ENCODE measurements around the gene GLP2R.

GLP2R gene

DNA sequence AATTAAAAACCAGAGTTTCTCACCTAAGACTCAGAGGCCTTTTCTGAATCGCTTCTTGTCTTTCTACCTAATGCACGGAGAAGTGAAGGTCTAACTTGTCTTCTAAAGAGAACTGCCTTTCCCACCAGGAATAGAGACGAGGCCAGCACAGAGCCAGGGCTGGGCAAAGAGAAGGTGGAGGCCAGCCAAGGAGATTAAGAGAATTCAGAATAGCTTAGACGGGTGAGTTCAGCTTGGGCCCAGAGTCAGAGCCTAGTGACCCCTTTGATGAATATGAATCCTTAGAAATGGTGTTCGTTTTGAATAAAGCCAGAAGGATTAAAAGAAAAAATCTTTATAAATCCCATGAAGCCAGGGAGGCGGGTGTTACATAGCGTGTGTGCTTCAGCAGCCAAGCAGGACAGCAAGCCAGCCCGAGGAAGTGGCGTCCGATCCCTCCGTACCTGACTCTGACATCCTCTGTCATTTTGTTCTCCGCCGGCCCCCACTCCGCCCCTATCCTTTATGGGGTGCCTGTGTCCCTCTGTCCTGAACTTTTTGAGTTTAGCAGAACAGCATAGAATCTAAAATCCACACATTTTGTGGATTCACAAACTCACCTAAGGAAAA lies 11.3 kb upstream of the GLP2R start:
- TF ChIP-seq POLR2AphosphoS5 (IDR thresholded peaks at IDR 0.05; ENCODE audit: low read depth, low read length): no peak
- no peak for TF ChIP-seq REST (IDR thresholded peaks at IDR 0.05; ENCODE audit: insufficient read depth in 1 of 2, low read depth in 2 of 2, low read length in 2 of 2)
- TF ChIP-seq TAF1 (IDR thresholded peaks at IDR 0.05; ENCODE audit: borderline replicate concordance, insufficient read depth, low read length): no peak
- TF ChIP-seq SIN3A (IDR thresholded peaks at IDR 0.05; ENCODE audit: borderline replicate concordance, insufficient read depth, low read length): no peak
- no peak for TF ChIP-seq FOXP2 (optimal IDR thresholded peaks at IDR 0.05; ENCODE audit: borderline replicate concordance, extremely low read depth, extremely low read length, insufficient read depth)

- TF ChIP-seq REST (IDR thresholded peaks at IDR 0.05; ENCODE audit: insufficient read depth in 1 of 2, low read depth in 2 of 2, low read length in 2 of 2) (no peak), SIN3A (IDR thresholded peaks at IDR 0.05; ENCODE audit: borderline replicate concordance, insufficient read depth, low read length) (no peak), POLR2AphosphoS5 (IDR thresholded peaks at IDR 0.05; ENCODE audit: low read depth, low read length) (no peak), TAF1 (IDR thresholded peaks at IDR 0.05; ENCODE audit: borderline replicate concordance, insufficient read depth, low read length) (no peak), FOXP2 (optimal IDR thresholded peaks at IDR 0.05; ENCODE audit: borderline replicate concordance, extremely low read depth, extremely low read length, insufficient read depth) (no peak)
These were observed 9.3 kb upstream of the GLP2R start for GRCh38 chr17:9816472-9816871.

DNA sequence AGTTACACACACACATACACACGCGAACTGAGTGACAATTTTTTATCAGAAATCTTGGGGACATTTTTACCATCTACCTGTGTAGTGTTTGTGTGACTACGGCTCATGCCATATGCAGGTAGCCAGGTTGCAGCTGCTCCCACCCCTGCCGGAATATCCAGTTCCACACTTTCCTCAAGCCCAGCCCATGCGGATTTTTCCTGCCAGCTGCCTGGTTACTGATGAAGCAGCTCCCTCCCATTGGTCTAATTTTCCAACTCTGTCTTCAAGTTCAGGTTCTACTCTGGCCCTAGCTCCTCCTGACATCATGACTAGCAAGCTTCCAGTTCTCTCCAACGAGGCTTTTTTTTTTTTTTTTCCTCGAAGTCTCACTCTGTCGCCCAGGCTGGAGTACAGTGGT lies 8.6 kb upstream of the GLP2R start:
- TF ChIP-seq FOXP2 (optimal IDR thresholded peaks at IDR 0.05; ENCODE audit: borderline replicate concordance, extremely low read depth, extremely low read length, insufficient read depth) (no peak), POLR2AphosphoS5 (IDR thresholded peaks at IDR 0.05; ENCODE audit: low read depth, low read length) (no peak), REST (IDR thresholded peaks at IDR 0.05; ENCODE audit: insufficient read depth in 1 of 2, low read depth in 2 of 2, low read length in 2 of 2) (no peak)

DNA sequence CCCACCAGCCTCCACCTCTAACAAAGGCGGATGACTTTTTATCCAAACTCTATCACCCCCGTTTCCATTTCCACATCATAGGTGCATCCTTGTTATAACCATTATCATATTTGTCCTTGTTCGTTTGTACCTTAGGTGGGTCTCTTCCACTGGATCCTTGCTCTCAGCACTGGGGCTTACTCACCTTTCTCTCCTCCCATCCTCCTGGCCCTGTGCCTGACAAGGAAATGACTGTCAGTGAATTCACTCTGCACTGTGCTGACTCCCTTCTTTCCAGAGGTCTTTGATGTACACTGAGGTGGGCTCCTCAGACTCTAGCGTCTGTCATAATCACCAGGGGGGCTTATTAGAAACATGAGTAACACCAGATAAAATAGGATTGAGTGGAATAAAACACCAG lies 7.0 kb upstream of the GLP2R start:
- no peak for TF ChIP-seq SIN3A (IDR thresholded peaks at IDR 0.05; ENCODE audit: borderline replicate concordance, insufficient read depth, low read length)
- TF ChIP-seq FOXP2 (optimal IDR thresholded peaks at IDR 0.05; ENCODE audit: borderline replicate concordance, extremely low read depth, extremely low read length, insufficient read depth): no peak
- no peak for TF ChIP-seq TAF1 (IDR thresholded peaks at IDR 0.05; ENCODE audit: borderline replicate concordance, insufficient read depth, low read length)
- no peak for TF ChIP-seq POLR2AphosphoS5 (IDR thresholded peaks at IDR 0.05; ENCODE audit: low read depth, low read length)
- TF ChIP-seq REST (IDR thresholded peaks at IDR 0.05; ENCODE audit: insufficient read depth in 1 of 2, low read depth in 2 of 2, low read length in 2 of 2): no peak

GRCh38 chr17:9820448-9820847 lies 5.3 kb upstream of the GLP2R start:
- TF ChIP-seq FOXP2 (optimal IDR thresholded peaks at IDR 0.05; ENCODE audit: borderline replicate concordance, extremely low read depth, extremely low read length, insufficient read depth): no peak
- no peak for TF ChIP-seq REST (IDR thresholded peaks at IDR 0.05; ENCODE audit: insufficient read depth in 1 of 2, low read depth in 2 of 2, low read length in 2 of 2)
- no peak for TF ChIP-seq TAF1 (IDR thresholded peaks at IDR 0.05; ENCODE audit: borderline replicate concordance, insufficient read depth, low read length)
- TF ChIP-seq SIN3A (IDR thresholded peaks at IDR 0.05; ENCODE audit: borderline replicate concordance, insufficient read depth, low read length): no peak
- no peak for TF ChIP-seq POLR2AphosphoS5 (IDR thresholded peaks at IDR 0.05; ENCODE audit: low read depth, low read length)

Measured in PFSK-1 (cell line).